GM19238 (cell line): ENCODE results near the gene ZBTB44.
"Not testable (repeated sequence)": the region's sequence is repeated elsewhere in the genome, so short reads cannot be mapped to it uniquely, and the experiment has no call there.

Experiments
- DNase-seq: peaks from one replicate; pipeline ENCODE4 v3.0.0; 2011; ENCODE audit warnings: low spot score; ENCODE audit not compliant: insufficient read length

Gene ZBTB44

DNA sequence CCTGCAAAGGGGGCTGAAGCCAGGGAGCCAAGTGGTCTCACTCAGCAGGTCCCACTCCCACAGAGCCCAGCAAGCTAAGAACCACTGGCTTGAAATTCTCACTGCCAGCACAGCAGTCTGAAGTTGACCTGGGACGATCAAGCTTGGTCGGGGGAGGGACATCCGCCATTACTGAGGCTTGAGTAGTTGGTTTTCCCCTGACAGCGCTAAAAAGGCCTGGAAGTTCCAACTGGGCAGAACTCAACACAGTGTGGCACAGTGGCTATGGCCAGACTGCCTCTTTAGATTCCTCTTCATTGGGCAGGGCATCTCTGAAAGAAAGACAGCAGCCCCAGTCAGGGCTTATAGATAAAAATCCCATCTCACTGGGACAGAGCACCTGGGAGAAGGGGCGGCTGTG, 64.8 kb downstream of the ZBTB44 start:
- not testable (repeated sequence) for DNase-seq

DNA sequence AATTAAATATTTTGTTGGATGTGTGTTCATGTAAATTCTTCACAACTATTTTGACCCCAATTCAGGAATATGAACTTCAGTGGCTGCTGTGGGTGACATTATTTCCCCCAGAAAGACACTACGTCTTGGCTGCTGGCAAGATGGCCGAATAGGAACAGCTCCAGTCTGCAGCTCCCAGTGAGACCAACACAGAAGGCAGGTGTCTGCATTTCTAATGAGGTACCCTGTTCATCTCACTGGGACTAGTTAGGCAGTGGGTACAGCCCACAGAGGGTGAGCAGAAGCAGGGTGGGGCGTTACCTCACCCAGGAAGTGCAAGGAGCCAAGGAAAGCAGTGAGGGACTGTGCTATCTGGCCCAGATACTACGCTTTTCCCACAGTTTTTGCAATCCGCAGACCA, 65.3 kb downstream of the ZBTB44 start:
- no peak for DNase-seq

DNA sequence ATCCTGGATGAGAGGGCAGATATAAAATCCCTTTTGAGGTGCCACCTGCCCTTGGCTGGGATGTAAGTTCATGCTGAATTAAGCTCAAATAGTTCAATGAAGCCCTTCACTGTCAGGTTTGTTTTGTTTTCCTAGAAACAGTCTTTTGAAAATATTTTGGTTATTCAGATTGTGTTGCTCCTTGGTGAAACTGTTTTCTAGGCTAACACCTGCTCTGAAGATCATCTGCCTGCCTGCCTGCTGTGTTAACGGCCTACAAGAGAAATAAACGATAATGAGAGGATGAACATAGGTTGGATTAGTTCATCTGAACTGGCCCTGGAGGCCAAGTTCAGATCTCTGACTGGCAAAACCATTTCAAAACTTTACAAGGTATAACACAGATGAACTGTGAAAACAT, 67.4 kb downstream of the ZBTB44 start:
- DNase-seq, result no peak

DNA sequence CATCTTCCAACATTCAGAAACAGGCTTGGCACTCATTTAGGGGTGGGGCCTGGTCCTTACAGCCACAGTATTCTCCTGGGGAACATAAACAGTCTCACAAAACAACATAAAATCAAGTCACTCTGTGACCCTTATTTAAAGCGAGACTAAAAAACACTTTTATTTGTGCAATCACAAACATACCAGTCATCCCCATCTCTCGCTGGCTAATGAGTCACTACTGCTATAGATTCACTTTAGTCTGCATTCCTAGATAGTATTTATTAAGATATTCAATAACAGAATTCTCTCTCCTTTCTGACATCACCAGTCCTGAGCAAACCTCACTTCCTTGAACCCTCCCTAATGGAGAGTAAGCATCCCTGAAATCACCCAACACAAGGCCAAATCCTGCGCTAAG, 68.0 kb downstream of the ZBTB44 start:
- no peak for DNase-seq

DNA sequence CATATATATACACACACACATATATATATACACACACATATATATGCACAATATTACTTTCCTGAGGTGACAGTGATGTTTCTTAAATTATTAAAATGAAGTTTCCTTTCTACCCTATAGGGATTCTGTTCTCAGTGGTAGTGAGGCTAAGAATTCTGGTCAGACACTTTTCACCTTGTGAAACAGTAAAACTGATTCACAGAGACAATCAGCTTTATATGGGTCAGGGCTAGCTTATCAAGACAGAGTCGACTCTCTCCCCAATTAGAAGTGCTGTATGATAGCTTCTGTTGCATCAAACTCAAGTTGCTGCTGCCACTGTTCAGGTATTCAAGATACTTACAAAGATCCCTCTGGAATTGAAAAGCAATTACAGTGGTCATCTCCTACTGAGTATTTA, 68.4 kb downstream of the ZBTB44 start:
- no peak for DNase-seq

DNA sequence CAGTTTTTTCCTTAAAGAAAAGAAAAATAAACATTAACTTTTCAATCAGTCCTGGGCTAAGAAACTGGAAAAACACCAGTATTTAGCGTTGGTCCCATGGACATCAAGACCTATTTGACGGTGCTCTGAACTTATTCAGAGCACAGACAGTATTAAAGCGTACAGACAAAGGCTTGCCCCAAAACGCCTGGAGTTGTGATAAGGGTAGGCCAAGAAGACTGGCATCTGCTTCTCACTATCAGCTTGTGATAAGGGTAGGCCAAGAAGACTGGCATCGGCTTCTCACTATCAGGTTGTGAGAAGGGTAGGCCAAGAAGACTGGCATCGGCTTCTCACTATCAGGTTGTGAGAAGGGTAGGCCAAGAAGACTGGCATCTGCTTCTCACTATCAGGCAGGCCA, 69.3 kb downstream of the ZBTB44 start:
- not testable (repeated sequence) for DNase-seq

DNA sequence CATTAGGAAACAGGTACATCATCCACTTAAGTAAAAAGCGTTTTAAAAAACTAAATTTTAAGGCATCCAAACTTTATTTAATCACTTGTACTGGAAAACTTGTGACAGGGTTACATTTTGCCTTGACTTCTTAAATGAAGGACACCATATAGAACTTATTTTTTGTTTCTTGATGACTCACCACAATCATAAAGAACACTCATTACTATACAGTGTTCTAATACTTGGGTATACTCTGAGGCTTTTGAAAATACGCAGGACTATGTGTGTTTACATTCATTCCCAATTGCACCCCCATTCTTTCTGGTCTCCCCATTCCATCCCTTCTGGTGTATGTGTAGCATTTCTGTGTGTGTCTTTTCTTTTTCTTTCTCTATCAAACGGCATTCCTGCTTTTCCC, 69.9 kb downstream of the ZBTB44 start:
- DNase-seq, result no peak

DNA sequence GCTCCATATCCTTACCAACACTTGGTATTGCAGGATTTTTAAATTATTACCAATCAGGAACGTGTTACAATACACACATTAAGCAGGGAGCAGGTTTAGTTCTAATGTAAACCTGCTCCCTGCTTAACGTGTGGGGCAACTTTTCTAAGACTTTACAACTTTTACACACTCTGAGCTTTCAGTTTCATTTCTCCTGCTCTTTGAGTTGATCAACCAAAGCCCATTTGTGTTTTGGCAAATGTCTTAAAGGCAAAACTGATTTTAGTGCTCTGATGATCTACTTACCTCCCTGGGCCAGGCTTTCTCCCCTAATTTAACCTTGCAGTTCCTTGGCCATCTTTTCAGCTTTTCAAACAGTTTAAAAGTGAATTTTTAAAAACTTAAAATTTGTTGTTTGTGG, 70.9 kb downstream of the ZBTB44 start:
- DNase-seq, result peak; percentile 19

DNA sequence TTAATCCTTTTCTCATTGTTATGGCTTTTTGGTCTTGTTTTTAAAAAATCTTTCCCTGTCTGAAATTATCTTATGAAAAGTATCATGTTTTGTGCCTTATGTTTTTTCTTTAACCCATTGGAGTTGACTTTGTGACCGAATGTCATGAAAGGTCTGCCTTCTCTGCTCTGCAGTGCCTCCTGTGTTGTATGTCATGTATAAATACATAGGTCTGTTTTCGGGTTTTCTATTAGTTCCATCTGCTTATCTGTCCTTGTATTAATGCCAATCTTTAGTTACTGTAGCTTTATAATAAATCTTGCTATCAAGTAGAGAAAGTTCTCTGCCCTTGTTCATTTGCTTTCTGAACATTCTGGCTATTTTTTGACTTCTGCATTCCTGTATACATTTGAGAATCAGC, 73.0 kb downstream of the ZBTB44 start:
- DNase-seq, result no peak

DNA sequence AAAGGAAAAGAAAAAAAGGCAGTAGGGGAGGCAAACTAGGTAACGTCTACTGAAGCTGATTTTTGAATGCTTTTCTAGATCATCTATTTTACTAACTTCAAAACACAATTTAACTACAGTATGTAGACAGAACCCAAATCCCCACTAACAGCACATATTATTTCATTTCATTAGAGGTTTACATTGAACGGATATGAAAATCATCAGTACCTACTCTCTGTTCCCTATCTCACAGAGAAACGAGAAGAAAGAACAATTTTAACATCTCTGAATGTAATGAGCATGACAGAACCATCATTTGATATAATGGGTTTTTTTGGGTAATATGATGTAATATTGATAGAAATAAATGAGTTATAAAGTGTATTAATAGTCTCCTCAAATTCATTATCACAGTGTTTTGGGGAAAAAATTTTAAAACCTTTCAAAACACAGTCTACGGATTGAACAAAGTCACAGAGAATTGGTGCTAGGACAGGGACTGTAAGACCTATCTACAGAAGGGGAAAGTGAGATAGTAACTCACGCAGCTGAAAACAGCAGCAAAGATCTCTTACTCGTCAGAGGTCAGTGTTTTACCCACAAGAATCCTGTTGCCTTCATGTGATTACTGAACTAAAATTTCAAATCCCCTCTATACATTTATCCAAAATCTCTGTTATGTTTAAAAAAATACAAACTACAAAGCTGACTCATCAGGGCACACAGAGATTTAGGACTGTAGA, 77.3 kb downstream of the ZBTB44 start:
- no peak for DNase-seq

DNA sequence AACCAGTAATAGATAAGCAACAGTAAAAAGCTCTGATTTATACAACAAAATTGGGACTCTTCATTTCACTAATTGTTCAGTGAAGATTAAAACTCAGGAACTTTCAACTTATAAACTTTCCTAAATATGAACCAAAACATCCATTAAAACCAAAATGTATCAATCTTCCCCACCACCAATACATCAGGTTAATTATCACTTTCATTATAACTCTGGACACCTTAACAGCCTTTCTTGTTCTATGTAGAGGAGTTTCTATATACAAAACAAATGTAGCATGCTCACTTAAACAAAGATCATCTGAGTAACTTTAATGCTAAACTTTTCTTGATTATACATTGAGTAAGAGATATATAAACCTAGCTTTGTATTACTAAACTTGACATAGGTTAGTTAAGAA, 80.4 kb downstream of the ZBTB44 start:
- DNase-seq, result no peak

DNA sequence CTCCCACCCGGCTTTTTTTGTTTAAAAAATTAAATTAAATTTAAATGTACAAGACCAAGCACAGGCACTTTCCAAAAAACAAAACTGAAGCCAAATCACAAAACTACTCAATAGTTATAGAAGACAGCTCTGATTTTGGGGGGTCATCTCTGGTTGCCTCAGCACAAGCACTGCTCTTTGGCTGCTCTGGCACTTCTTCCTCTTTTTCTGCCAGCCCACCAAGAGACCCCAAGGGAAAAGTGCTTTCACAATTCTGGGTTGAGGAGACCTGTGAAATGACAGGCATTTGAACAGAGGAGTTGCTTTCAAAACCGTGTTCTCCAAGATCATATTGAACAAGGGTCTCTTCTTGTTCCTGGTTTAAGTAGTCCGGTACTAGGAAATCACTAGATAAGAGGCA, 80.8 kb downstream of the ZBTB44 start:
- not testable (repeated sequence) for DNase-seq

DNA sequence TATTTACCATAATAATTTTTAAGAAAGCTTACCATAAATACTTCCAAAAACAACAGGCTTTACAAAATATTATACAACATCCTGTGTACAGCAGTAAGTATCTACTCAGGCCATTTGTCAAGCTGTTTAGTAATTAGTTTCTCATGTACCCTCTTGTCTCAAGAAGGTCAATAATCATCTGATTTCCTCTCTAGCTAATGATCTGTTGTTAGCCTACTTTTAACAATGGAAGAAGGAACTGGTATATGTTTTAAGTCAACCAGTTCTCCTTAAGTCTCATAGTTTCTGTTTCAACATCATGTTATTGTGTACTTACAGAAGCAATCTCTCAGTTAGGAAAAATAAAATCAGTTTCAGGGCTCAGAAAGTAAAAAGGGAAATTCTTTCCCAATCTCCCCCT, 81.2 kb downstream of the ZBTB44 start:
- not testable (repeated sequence) for DNase-seq

DNA sequence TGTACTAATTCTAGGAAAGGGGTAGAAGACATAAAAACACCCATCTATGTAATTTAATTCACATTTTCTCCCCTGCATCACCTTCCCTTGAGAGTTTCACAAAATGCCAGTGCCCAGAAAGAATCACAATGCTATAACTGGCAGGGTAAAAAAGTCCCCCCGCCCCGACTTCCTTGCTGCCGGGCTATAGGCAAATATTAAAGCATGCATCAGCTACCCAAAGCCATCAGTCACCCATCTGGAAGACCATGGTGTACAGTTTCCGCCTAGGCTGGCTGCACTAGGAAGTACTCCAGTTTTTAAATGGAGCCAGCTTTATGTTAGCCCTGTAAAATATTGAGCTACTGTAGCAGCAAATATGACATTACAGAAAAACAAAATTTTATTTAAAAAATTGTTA, 87.3 kb downstream of the ZBTB44 start:
- DNase-seq, result no peak

DNA sequence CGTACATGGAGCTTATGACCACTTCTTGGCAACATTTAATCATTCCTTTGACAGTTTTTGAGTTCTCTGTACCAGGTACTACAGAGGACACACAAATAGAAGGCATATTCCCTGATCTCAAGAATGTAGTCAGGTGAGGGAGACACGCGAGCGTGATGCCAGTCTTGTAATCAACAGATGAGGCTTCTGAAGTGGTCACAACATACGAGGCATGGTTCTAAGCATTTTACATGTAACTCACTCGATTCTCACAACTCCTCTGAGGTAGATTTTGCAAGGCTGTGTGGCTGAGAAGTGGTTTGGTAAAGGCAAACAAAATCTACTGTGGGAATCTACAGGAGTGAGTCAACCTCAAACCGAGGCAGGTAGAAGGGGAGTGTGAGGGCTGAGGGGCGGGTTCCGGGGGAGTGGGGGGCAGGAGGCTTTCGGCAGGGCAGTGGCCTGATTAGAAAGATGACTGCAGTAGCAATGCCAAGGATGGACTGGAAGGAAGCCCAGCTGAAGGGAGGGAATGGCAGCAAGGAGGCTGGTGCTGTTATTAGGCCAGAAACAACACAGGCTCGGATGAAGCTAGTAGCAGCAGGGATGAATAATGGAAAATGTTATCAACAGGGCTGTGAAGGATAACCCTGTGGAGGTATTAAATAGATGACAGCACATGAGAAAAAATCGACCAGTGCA, 91.3 kb downstream of the ZBTB44 start:
- DNase-seq, result no peak

DNA sequence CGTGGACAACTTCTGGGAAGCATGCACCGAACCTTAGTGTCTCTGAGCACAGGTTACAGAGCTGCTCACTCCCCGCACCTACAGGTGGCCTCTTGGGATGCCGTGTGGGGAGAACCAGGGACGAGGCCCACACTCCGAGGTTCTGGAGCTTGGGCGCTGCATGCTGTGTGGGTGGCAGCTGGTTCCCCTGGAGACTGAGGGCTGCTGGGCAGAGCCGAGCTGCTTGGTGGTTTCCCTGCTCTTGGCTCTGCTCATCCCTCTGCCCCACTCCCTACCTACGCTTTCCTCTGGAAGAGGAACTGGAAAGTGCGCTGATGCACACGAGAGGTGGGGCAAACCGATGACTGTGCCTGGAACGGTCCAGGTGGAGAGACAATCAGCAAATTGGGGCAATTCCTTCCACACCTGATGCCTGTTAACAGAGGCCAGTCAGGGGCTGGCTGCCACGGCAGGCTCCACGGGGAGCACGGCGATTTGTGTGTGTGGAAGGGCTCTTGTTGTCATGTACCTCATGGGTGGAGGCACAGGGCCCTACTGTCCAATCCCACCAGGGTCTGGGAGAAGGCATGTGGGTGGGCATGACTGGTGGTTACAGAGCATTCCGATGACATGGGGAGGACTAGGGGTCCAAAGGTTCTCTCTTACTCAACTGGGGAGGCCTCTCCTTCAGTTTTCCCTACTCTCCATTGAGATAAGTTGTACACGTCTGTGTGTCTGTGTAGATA, 94.2 kb downstream of the ZBTB44 start:
- DNase-seq, result no peak

DNA sequence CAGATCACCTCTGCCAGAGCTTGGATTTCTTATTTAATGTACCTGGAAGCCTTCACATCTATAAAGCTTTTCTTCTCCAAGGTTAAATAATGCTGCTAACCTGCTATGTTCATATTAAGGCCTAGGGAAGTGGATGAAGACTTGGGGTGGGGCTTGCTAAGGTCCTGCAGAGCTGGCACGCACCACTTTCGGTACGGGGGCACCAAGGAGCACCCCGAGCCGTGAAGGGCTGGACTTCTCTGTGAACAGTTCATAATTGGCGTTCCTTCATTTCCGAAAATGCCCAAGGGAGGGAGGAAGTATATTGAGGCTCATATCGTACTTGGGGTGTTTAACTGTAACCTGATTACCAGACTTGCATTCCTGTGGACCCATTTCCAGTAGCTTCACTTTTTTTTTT, 95.6 kb downstream of the ZBTB44 start:
- no peak for DNase-seq

DNA sequence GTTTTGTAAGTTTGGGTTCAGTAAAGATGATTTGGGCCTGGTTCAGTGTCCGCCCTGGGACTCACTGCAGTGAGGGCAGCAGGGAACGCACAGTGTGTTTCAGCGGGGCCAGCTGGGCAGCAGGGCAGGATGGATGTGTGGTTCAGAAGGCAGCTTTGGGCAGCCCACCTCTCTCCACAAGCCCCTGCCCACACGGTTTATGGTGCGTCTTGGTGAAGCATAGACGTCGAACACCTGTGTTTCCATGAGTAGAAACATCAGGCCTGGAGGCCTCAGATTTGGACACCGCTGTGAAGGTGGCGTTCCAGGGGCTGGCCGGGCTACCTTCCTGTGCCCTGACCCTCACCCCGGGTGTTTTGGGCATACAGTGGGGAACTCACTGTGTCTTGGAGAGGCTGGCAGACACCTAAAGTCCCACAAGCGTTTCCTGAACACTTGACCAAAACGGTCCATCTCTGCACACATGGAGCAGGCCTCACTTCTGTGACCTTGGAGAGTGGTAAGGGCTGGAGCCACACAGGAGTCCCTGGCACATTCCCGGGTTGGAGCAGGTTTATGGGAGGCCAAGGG, 96.1 kb downstream of the ZBTB44 start:
- no peak for DNase-seq

DNA sequence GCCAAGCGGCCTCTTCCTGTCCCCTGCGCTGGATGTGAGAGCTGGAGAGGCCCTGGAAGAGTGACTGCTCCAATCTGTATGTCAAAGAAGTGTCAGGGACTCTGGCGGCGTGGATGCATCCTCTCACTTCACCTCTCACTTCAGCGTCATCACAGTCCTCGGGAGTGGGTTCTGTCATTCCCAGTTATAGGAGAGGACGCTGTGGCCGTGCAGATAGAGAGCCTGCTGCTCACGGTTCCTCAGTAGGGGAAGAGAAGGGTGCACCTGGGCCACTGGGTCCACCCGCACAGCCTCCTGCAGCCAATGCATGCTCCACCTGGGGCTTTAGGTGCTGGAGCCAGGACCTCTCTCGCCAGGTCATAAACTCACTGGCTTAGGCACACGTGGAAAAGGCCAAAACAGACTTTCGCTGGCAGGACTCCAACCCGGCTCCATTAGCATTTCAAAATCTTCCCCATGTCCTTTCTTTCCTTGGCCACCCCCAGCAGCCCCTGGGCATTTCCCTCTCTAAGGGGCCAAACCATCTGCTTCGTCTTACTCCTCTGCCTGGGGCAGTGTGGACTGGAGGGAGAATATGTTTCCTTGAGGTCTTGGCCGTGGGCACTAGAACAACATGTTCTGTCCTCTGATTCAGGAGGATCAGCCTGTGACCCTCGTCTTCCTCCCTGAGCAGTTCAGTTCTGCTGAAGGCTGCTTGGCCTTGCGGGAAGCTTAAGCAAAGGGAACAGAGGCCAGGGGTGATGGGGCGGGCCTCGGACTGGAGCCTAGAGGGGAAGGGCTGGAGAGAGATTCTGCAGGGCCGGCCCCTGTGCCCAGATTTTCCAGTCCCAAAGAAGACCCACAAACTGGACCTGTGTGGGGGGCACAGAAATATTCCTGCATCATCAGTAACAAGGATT, 97.3 kb downstream of the ZBTB44 start:
- DNase-seq, result no peak

DNA sequence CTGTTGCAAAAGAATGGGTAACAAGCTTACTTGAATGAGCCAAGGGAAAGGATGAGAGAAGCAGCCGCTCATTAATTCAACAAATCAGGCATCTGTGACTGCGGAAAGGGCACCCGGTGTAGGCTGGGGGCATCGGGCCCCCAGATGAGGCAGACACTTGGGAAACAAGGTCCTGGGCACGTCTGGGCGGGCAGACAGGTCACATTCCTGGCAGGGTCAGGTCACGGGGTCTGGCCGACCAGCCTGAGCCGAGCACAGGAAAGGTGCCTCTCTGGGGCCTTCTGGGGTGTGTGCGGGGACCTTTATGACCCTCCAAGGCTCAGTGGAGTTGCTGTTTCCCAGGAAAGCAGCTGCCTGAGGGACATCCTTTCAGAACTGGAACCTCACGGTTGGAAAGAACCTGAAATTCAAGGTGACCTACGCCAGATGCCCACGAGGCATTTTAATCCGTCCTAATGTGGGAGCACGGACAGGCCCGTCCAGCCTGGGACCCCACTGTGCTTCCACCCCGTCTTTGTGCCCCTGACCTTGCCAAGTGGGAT, 98.1 kb downstream of the ZBTB44 start:
- DNase-seq, result no peak

DNA sequence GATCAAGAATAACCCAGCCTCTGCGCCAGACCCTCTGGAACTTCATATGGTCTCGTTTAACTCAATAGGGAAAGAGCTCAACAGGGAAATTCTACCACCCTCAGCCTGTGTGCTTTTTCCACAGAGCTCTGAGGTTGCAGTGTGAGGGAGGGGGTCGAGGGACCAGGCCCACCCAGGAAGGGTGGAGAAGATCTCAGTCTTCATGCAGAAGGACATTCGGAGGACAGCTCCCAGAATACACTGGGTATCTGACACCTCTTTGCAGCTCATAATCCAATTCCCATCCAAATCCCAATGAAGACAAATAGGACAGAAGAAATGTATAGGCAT, 98.5 kb downstream of the ZBTB44 start:
- DNase-seq, result no peak
